Measurements from ENCODE around the gene FOXD2. TPM values are rescaled to one million over a fixed set of nuclear protein-coding genes. Genes with fewer than 3 reads are reported as not detected.

Gene FOXD2
- polyA plus RNA-seq, 1 of the 3 experiments (the other 2 are of a cell fraction), result not detected

DNA sequence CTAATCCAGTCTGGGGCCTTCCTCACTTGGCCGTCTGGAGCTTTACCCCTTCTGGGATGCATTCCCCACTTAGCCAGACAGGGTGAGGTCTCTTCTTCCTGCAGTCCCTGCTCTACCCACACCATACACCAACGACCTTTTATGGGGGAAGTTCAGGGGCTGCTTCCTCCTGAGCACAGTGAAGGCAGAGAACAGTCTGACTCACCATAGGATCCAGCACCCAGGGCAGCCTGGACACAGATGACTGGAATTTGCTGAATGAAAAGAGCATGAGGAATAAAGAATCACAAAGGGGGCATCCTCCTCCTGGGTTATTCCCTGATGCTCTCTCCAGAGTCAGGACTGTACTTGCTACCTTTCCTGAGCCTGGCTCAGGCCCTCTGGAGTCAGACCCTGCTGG is 26.4 kb upstream of the FOXD2 start:
- CTCF ChIA-PET, result interaction anchor here (0.7 to 28.7 kb wide), 4 partner anchors 14 to 305 kb away, joined by 3 to 1422 read pairs (median 6); no protein-coding TSS in a partner anchor
- Histone ChIP-seq H3K36me3 (replicated peaks in 1 of 2; ENCODE audit: control insufficient read depth in 1 of 2, insufficient read depth in 2 of 2, low read length in 1 of 2) (no peaks in the 10 kb centered on the region), H3K9me2 (no peaks in the 10 kb centered on the region), H3K27me3 (ENCODE audit: insufficient read depth) (peaks cover 15% of the 10 kb centered on the region), H3K27ac (ENCODE audit: low read depth in 2 of 2, low read length in 1 of 2) (no peak overlapping the region), H3F3A (replicated peaks; ENCODE audit: insufficient read depth) (no peaks in the 10 kb centered on the region), H3K9ac (no peak overlapping the region), H3K9me3 (no peaks in the 10 kb centered on the region), H4K20me1 (ENCODE audit: insufficient read depth) (no peaks in the 10 kb centered on the region), H3K4me3 (ENCODE audit: low read depth in 2 of 2, low read length in 1 of 2) (no peak overlapping the region), H3K79me2 (ENCODE audit: insufficient read depth) (no peaks in the 10 kb centered on the region), H3K4me1 (ENCODE audit: control insufficient read depth in 1 of 2, insufficient read depth in 2 of 2, low read depth in 1 of 2, low read length in 1 of 2) (no peaks in the 10 kb centered on the region; a peak in 1 of 4 replicates), H3K4me2 (no peak overlapping the region), H2AFZ (ENCODE audit: low read depth) (no peak overlapping the region)
- no peak for TF ChIP-seq RXRA (IDR thresholded peaks at IDR 0.05; ENCODE audit: borderline replicate concordance, low read depth)
- 40% methylated on average over 2 of the region's 2 CpGs for WGBS (ENCODE audit: low lambda C conversion rate)
- POLR2A ChIA-PET, result no interaction called here
- no peak for DNase-seq

GRCh38 chr1:47412437-47412836 is 25.4 kb upstream of the FOXD2 start:
- Histone ChIP-seq H3K4me2 (no peak overlapping the region), H3K4me1 (ENCODE audit: control insufficient read depth in 1 of 2, insufficient read depth in 2 of 2, low read depth in 1 of 2, low read length in 1 of 2) (no peaks in the 10 kb centered on the region; a peak in 1 of 4 replicates), H3K9me2 (no peaks in the 10 kb centered on the region), H3K9me3 (no peaks in the 10 kb centered on the region), H3K9ac (no peak overlapping the region), H2AFZ (ENCODE audit: low read depth) (no peak overlapping the region), H3K36me3 (replicated peaks in 1 of 2; ENCODE audit: control insufficient read depth in 1 of 2, insufficient read depth in 2 of 2, low read length in 1 of 2) (no peaks in the 10 kb centered on the region), H3K4me3 (ENCODE audit: low read depth in 2 of 2, low read length in 1 of 2) (no peak overlapping the region), H3F3A (replicated peaks; ENCODE audit: insufficient read depth) (no peaks in the 10 kb centered on the region), H4K20me1 (ENCODE audit: insufficient read depth) (no peaks in the 10 kb centered on the region), H3K27me3 (ENCODE audit: insufficient read depth) (peaks cover 19% of the 10 kb centered on the region), H3K79me2 (ENCODE audit: insufficient read depth) (no peaks in the 10 kb centered on the region), H3K27ac (ENCODE audit: low read depth in 2 of 2, low read length in 1 of 2) (no peak overlapping the region)
- no peak for DNase-seq
- POLR2A ChIA-PET, result no interaction called here
- 84% methylated on average over 7 of the region's 14 CpGs for WGBS (ENCODE audit: low lambda C conversion rate)
- CTCF ChIA-PET, result interaction anchor here (0.9 to 28.7 kb wide), 5 partner anchors 10 to 649 kb away, joined by 3 to 1422 read pairs (median 7); no protein-coding TSS in a partner anchor
- no peak for TF ChIP-seq CHD2 (IDR thresholded peaks at IDR 0.05; ENCODE audit: low read length, partially characterized antibody)

- ChIA-PET CTCF (interaction anchor here (1.2 to 28.7 kb wide), 7 partner anchors 8 to 301 kb away, joined by 4 to 1422 read pairs (median 9); partner anchors contain the start of gene FOXD2), POLR2A (no interaction called here)
- TF ChIP-seq GATA2 (CRISPR knock-in tag; IDR thresholded peaks at IDR 0.05) (no peak), RXRA (IDR thresholded peaks at IDR 0.05; ENCODE audit: borderline replicate concordance, low read depth) (no peak), RAD21 (IDR thresholded peaks at IDR 0.05; ENCODE audit: low read length) (no peak), EZH2phosphoT487 (IDR thresholded peaks at IDR 0.05; ENCODE audit: borderline replicate concordance, low read depth) (no peak), GABPA (IDR thresholded peaks at IDR 0.05; ENCODE audit: low read depth) (no peak), IRF3 (IDR thresholded peaks at IDR 0.05; ENCODE audit: low read depth, low read length) (no peak), FOXM1 (IDR thresholded peaks at IDR 0.05; ENCODE audit: low read depth) (no peak), POLR2AphosphoS5 (IDR thresholded peaks at IDR 0.05; ENCODE audit: low read depth, low read length) (no peak)
- TF ChIP-seq, protein P1, sequence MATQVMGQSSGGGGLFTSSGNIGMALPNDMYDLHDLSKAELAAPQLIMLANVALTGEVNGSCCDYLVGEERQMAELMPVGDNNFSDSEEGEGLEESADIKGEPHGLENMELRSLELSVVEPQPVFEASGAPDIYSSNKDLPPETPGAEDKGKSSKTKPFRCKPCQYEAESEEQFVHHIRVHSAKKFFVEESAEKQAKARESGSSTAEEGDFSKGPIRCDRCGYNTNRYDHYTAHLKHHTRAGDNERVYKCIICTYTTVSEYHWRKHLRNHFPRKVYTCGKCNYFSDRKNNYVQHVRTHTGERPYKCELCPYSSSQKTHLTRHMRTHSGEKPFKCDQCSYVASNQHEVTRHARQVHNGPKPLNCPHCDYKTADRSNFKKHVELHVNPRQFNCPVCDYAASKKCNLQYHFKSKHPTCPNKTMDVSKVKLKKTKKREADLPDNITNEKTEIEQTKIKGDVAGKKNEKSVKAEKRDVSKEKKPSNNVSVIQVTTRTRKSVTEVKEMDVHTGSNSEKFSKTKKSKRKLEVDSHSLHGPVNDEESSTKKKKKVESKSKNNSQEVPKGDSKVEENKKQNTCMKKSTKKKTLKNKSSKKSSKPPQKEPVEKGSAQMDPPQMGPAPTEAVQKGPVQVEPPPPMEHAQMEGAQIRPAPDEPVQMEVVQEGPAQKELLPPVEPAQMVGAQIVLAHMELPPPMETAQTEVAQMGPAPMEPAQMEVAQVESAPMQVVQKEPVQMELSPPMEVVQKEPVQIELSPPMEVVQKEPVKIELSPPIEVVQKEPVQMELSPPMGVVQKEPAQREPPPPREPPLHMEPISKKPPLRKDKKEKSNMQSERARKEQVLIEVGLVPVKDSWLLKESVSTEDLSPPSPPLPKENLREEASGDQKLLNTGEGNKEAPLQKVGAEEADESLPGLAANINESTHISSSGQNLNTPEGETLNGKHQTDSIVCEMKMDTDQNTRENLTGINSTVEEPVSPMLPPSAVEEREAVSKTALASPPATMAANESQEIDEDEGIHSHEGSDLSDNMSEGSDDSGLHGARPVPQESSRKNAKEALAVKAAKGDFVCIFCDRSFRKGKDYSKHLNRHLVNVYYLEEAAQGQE (IDR thresholded peaks at IDR 0.05; ENCODE audit: low read depth, low read length), result no peak
- TF ChIP-seq, protein P2, sequence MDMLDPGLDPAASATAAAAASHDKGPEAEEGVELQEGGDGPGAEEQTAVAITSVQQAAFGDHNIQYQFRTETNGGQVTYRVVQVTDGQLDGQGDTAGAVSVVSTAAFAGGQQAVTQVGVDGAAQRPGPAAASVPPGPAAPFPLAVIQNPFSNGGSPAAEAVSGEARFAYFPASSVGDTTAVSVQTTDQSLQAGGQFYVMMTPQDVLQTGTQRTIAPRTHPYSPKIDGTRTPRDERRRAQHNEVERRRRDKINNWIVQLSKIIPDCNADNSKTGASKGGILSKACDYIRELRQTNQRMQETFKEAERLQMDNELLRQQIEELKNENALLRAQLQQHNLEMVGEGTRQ (IDR thresholded peaks at IDR 0.05; ENCODE audit: borderline replicate concordance, low read depth, low read length), result no peak
- TF ChIP-seq, protein P3, sequence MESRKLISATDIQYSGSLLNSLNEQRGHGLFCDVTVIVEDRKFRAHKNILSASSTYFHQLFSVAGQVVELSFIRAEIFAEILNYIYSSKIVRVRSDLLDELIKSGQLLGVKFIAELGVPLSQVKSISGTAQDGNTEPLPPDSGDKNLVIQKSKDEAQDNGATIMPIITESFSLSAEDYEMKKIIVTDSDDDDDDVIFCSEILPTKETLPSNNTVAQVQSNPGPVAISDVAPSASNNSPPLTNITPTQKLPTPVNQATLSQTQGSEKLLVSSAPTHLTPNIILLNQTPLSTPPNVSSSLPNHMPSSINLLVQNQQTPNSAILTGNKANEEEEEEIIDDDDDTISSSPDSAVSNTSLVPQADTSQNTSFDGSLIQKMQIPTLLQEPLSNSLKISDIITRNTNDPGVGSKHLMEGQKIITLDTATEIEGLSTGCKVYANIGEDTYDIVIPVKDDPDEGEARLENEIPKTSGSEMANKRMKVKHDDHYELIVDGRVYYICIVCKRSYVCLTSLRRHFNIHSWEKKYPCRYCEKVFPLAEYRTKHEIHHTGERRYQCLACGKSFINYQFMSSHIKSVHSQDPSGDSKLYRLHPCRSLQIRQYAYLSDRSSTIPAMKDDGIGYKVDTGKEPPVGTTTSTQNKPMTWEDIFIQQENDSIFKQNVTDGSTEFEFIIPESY (IDR thresholded peaks at IDR 0.05; ENCODE audit: borderline replicate concordance, low read depth), result no peak
Observed at GRCh38 chr1:47415728-47416318, 22.0 kb upstream of the FOXD2 start, which contains the start of gene FOXE3. Gene FOXE3, plus strand, starts transcription at chr1:47416285. Its CDS starts 31 bp downstream, at chr1:47416316.

More at GRCh38 chr1:47415728-47416318, 22.0 kb upstream of the FOXD2 start, which contains the start of gene FOXE3:
- H3K9me2 ChIP-seq, result no peaks in the 10 kb centered on the region
- WGBS (ENCODE audit: low lambda C conversion rate), result 53% methylated on average over 9 of the region's 21 CpGs
- no peak within 1 kb of the TSS for H3K9ac ChIP-seq
- no peaks in the 10 kb centered on the region; a peak in 1 of 4 replicates for H3K4me1 ChIP-seq (ENCODE audit: control insufficient read depth in 1 of 2, insufficient read depth in 2 of 2, low read depth in 1 of 2, low read length in 1 of 2)
- H3K4me2 ChIP-seq, result no peak within 1 kb of the TSS; the same call in 1 of the 2 replicates
- no peaks in the 10 kb centered on the region for H4K20me1 ChIP-seq (ENCODE audit: insufficient read depth)
- H3K79me2 ChIP-seq (ENCODE audit: insufficient read depth), result no peaks in the 10 kb centered on the region
- no peak within 1 kb of the TSS for H3K4me3 ChIP-seq (ENCODE audit: low read depth in 2 of 2, low read length in 1 of 2)
- H3K27me3 ChIP-seq (ENCODE audit: insufficient read depth), result peaks cover 49% of the 10 kb centered on the region
- peak; percentile 30 for DNase-seq
- H3F3A ChIP-seq (replicated peaks; ENCODE audit: insufficient read depth), result no peaks in the 10 kb centered on the region
- H3K9me3 ChIP-seq, result no peaks in the 10 kb centered on the region
- no peaks in the 10 kb centered on the region for H3K36me3 ChIP-seq (replicated peaks in 1 of 2; ENCODE audit: control insufficient read depth in 1 of 2, insufficient read depth in 2 of 2, low read length in 1 of 2)
- no peak within 1 kb of the TSS for H3K27ac ChIP-seq (ENCODE audit: low read depth in 2 of 2, low read length in 1 of 2)
- no peak within 1 kb of the TSS for H2AFZ ChIP-seq (ENCODE audit: low read depth)
